GM23338 (cell line): ENCODE results near the gene DENND1B. TPM values are rescaled to one million over a fixed set of nuclear protein-coding genes. Genes with fewer than 3 reads are reported as not detected.

Experiments
- ATAC-seq: fragments of 200-7000 bp; cut with Tn5 transposase; 3 replicates; pipeline ENCODE4 v1.9.1; 2020
- DNase-seq: peaks from one replicate; pipeline ENCODE4 v3.0.0-alpha.2; 2015; ENCODE audit warnings: low spot score
- H2AFZ ChIP-seq: fragments of 200-600 bp; sonication (generic); 2 replicates; pipeline ENCODE4 v1.8.0; 2016; ENCODE audit warnings: antibody characterized with exemption, mild to moderate bottlenecking, moderate library complexity
- H3F3A ChIP-seq: fragments of 200-600 bp; sonication (generic); replicated peaks from 2 replicates; pipeline ENCODE4 v1.8.0; 2017; ENCODE audit warnings: antibody characterized with exemption, mixed run types, low read depth
- H3K27ac ChIP-seq: fragments of 200-600 bp; sonication (generic); 2 replicates; pipeline ENCODE4 v1.6.1; 2016; ENCODE audit warnings: low read depth
- H3K27me3 ChIP-seq: fragments of 200-600 bp; sonication (generic); 2 replicates; pipeline ENCODE4 v1.8.0; 2016; ENCODE audit warnings: mild to moderate bottlenecking, mixed run types, moderate library complexity; ENCODE audit not compliant: insufficient read depth
- H3K36me3 ChIP-seq: fragments of 200-600 bp; sonication (generic); 2 replicates; pipeline ENCODE4 v1.8.0; 2016; ENCODE audit warnings: mild to moderate bottlenecking; ENCODE audit not compliant: insufficient read depth
- H3K4me1 ChIP-seq: fragments of 200-600 bp; sonication (generic); 2 replicates; pipeline ENCODE4 v1.8.0; 2016; ENCODE audit warnings: mild to moderate bottlenecking, moderate library complexity; ENCODE audit not compliant: insufficient read depth
- H3K4me2 ChIP-seq: fragments of 200-600 bp; sonication (generic); 2 replicates; pipeline ENCODE4 v1.7.1; 2017; ENCODE audit warnings: mixed run types
- H3K4me3 ChIP-seq: fragments of 200-600 bp; sonication (generic); 2 replicates; pipeline ENCODE4 v1.6.1; 2016; ENCODE audit warnings: mixed run types
- H3K79me2 ChIP-seq: fragments of 200-600 bp; sonication (generic); replicated peaks from 2 replicates; pipeline ENCODE4 v1.8.0; 2017; ENCODE audit warnings: mild to moderate bottlenecking; ENCODE audit not compliant: insufficient read depth
- H3K9me2 ChIP-seq: fragments of 200-600 bp; sonication (generic); 2 replicates; pipeline ENCODE4 v1.8.0; 2017; ENCODE audit not compliant: insufficient read depth
- H4K20me1 ChIP-seq: fragments of 200-600 bp; sonication (generic); replicated peaks from 2 replicates; pipeline ENCODE4 v1.8.0; 2017; ENCODE audit warnings: mild to moderate bottlenecking; ENCODE audit not compliant: insufficient read depth
- H3K27ac Mint-ChIP-seq: 2 replicates; pipeline ENCODE4 v1.8.0; 2020; ENCODE audit warnings: inconsistent platforms, mild to moderate bottlenecking, moderate library complexity, mixed read lengths
- H3K27me3 Mint-ChIP-seq: 3 replicates; pipeline ENCODE4 v1.8.0; 2022; ENCODE audit warnings: low read depth, mild to moderate bottlenecking, moderate library complexity, mixed read lengths, inconsistent platforms; ENCODE audit not compliant: insufficient read depth, poor library complexity
- H3K36me3 Mint-ChIP-seq: 3 replicates; pipeline ENCODE4 v1.8.0; 2021; ENCODE audit warnings: low read depth, mild to moderate bottlenecking, inconsistent platforms, moderate library complexity, mixed read lengths
- H3K4me1 Mint-ChIP-seq: 3 replicates; pipeline ENCODE4 v1.8.0; 2020; ENCODE audit warnings: mild to moderate bottlenecking, inconsistent platforms, mixed read lengths
- H3K4me3 Mint-ChIP-seq: 3 replicates; pipeline ENCODE4 v1.8.0; 2021; ENCODE audit warnings: moderate library complexity, mild to moderate bottlenecking, inconsistent platforms, mixed read lengths
- H3K9me3 Mint-ChIP-seq: 3 replicates; pipeline ENCODE4 v1.8.0; 2020; ENCODE audit warnings: moderate library complexity, mild to moderate bottlenecking, inconsistent platforms, mixed read lengths
- CREB1 ChIP-seq: fragments of 250-450 bp; sonication (Bioruptor Pico); IDR thresholded peaks from 2 replicates; pipeline ENCODE4 v1.5.0; 2020; ENCODE audit warnings: low read depth, mild to moderate bottlenecking, moderate library complexity
- EZH2 ChIP-seq: fragments of 200-600 bp; sonication (generic); IDR thresholded peaks from one replicate; pipeline ENCODE4 v1.8.0; 2017; ENCODE audit warnings: antibody characterized with exemption, mild to moderate bottlenecking, low read depth; ENCODE audit not compliant: unreplicated experiment
- EZH2phosphoT487 ChIP-seq: fragments of 200-600 bp; sonication (generic); IDR thresholded peaks from one replicate; pipeline ENCODE4 v1.8.1; 2018; ENCODE audit warnings: antibody characterized with exemption; ENCODE audit not compliant: unreplicated experiment
- JUNB ChIP-seq: IDR thresholded peaks from one replicate; pipeline ENCODE4 v1.6.1; 2016; ENCODE audit warnings: antibody characterized with exemption; ENCODE audit not compliant: unreplicated experiment
- NANOG ChIP-seq: IDR thresholded peaks from 2 replicates; pipeline ENCODE4 v1.6.1; 2016; ENCODE audit warnings: antibody characterized with exemption, borderline replicate concordance
- POLR2AphosphoS5 ChIP-seq: IDR thresholded peaks from 2 replicates; pipeline ENCODE4 v1.6.1; 2016; ENCODE audit warnings: antibody characterized with exemption, low read depth
- STAT1 ChIP-seq: IDR thresholded peaks from one replicate; pipeline ENCODE4 v1.6.1; 2016; ENCODE audit warnings: antibody characterized with exemption; ENCODE audit not compliant: unreplicated experiment
- ZNF114 ChIP-seq: fragments of 250-450 bp; sonication (Bioruptor Pico); IDR thresholded peaks from 2 replicates; pipeline ENCODE4 v1.5.0; 2020; ENCODE audit warnings: mild to moderate bottlenecking, moderate library complexity
- ZNF331 ChIP-seq: fragments of 250-450 bp; sonication (Bioruptor Pico); IDR thresholded peaks from 2 replicates; pipeline ENCODE4 v1.5.0; 2020; ENCODE audit warnings: low read depth, mild to moderate bottlenecking, moderate library complexity
- polyA plus RNA-seq: library from polyadenylated mRNA; unstranded; fragments of >200 nt; fragmentation: Nextera tagmentation; extraction: Ambion mirVana; gene quantifications from 2 replicates; pipeline ENCODE4 v1.2.1, GENCODE V29; 2016
- total RNA-seq: library from RNA; depleted of rRNA; stranded (reverse); fragments of >200 nt; shearing (Covaris generic); gene quantifications from 2 replicates; pipeline ENCODE4 v1.2.3, GENCODE V29; 2014
- TF ChIP-seq, protein P1 (sequence below), 2 experiments: fragments of 200-600 bp in 1 of 2; sonication (generic) in 1 of 2; conservative IDR thresholded peaks; 2 replicates each; pipeline versions ENCODE4 v1.5.1 to v1.6.1; 2016 to 2017; ENCODE audit warnings: antibody characterized with exemption in 2 of 2, low read depth in 2 of 2, mild to moderate bottlenecking in 2 of 2, moderate library complexity in 1 of 2
- TF ChIP-seq, protein P2 (sequence below): IDR thresholded peaks from 2 replicates; pipeline ENCODE4 v1.6.1; 2016; ENCODE audit warnings: antibody characterized with exemption
- TF ChIP-seq, protein P3 (sequence below): fragments of 250-450 bp; sonication (Bioruptor Pico); IDR thresholded peaks from 2 replicates; pipeline ENCODE4 v1.5.0; 2020; ENCODE audit warnings: mild to moderate bottlenecking, moderate library complexity

Gene DENND1B
- total and polyA plus RNA-seq, 2 experiments from 2014 or later, result 4.3 to 5.2 TPM

DNA sequence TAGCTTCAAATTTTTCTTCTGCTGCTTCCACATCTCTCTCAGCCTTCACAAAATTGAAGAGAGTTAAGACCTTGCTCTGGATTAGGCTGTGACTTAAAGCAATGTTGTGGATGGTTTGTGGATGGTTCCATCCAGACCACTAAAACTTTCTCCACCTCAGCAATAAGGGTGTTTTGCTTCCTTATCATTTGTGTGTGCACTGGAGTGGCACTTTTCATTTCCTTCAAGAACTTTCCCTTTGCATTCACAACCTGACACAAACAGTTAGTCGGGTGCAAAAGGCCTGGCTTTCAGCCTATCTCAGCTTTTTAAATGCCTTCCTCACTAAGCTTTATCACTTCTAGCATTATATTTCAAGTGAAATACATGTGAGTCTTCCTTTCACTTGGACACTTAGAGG is 30.3 kb downstream of the DENND1B start (continued):
- TF ChIP-seq JUNB (no peak), STAT1 (no peak), EZH2 (no peak)
- TF ChIP-seq, protein P1, sequence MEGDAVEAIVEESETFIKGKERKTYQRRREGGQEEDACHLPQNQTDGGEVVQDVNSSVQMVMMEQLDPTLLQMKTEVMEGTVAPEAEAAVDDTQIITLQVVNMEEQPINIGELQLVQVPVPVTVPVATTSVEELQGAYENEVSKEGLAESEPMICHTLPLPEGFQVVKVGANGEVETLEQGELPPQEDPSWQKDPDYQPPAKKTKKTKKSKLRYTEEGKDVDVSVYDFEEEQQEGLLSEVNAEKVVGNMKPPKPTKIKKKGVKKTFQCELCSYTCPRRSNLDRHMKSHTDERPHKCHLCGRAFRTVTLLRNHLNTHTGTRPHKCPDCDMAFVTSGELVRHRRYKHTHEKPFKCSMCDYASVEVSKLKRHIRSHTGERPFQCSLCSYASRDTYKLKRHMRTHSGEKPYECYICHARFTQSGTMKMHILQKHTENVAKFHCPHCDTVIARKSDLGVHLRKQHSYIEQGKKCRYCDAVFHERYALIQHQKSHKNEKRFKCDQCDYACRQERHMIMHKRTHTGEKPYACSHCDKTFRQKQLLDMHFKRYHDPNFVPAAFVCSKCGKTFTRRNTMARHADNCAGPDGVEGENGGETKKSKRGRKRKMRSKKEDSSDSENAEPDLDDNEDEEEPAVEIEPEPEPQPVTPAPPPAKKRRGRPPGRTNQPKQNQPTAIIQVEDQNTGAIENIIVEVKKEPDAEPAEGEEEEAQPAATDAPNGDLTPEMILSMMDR (conservative IDR thresholded peaks at IDR 0.05; ENCODE audit: low read depth in 2 of 2), result no peak
- TF ChIP-seq, protein P2, sequence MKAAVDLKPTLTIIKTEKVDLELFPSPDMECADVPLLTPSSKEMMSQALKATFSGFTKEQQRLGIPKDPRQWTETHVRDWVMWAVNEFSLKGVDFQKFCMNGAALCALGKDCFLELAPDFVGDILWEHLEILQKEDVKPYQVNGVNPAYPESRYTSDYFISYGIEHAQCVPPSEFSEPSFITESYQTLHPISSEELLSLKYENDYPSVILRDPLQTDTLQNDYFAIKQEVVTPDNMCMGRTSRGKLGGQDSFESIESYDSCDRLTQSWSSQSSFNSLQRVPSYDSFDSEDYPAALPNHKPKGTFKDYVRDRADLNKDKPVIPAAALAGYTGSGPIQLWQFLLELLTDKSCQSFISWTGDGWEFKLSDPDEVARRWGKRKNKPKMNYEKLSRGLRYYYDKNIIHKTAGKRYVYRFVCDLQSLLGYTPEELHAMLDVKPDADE, result no peak

DNA sequence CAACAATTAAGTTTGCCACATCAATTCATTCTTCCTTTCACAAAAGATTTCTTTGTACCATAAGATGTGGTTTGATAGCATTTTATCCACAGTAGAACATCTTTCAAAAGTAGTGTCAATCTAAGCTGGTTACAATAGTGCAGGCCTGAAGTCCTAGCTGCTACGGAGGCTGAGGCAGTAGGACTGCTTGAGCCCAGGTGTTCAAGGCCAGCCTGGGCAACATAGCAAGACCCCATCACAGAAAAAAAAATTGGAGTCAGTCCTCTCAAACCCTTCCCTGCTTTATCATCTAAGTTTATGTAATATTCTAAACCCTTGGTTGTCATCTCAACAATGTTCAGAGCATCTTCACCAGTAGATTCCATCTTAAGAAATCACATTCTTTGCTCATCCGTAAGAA is 31.7 kb downstream of the DENND1B start:
- no peaks in the 10 kb centered on the region for H3K79me2 ChIP-seq
- peaks cover 3% of the 10 kb centered on the region; the same call in 2 of the 3 replicates for H3K9me3 Mint-ChIP-seq
- ATAC-seq, result no peak
- no peak overlapping the region for H3K27ac ChIP-seq
- no peaks in the 10 kb centered on the region for H3K27me3 Mint-ChIP-seq
- H4K20me1 ChIP-seq, result no peaks in the 10 kb centered on the region
- no peaks in the 10 kb centered on the region for H3F3A ChIP-seq
- H3K4me1 ChIP-seq, result no peaks in the 10 kb centered on the region
- H3K4me2 ChIP-seq, result no peak overlapping the region
- no peaks in the 10 kb centered on the region for H3K36me3 Mint-ChIP-seq
- H3K27me3 ChIP-seq, result no peaks in the 10 kb centered on the region
- no peak for TF ChIP-seq EZH2
- TF ChIP-seq, protein P2, result no peak
- TF ChIP-seq, protein P3, sequence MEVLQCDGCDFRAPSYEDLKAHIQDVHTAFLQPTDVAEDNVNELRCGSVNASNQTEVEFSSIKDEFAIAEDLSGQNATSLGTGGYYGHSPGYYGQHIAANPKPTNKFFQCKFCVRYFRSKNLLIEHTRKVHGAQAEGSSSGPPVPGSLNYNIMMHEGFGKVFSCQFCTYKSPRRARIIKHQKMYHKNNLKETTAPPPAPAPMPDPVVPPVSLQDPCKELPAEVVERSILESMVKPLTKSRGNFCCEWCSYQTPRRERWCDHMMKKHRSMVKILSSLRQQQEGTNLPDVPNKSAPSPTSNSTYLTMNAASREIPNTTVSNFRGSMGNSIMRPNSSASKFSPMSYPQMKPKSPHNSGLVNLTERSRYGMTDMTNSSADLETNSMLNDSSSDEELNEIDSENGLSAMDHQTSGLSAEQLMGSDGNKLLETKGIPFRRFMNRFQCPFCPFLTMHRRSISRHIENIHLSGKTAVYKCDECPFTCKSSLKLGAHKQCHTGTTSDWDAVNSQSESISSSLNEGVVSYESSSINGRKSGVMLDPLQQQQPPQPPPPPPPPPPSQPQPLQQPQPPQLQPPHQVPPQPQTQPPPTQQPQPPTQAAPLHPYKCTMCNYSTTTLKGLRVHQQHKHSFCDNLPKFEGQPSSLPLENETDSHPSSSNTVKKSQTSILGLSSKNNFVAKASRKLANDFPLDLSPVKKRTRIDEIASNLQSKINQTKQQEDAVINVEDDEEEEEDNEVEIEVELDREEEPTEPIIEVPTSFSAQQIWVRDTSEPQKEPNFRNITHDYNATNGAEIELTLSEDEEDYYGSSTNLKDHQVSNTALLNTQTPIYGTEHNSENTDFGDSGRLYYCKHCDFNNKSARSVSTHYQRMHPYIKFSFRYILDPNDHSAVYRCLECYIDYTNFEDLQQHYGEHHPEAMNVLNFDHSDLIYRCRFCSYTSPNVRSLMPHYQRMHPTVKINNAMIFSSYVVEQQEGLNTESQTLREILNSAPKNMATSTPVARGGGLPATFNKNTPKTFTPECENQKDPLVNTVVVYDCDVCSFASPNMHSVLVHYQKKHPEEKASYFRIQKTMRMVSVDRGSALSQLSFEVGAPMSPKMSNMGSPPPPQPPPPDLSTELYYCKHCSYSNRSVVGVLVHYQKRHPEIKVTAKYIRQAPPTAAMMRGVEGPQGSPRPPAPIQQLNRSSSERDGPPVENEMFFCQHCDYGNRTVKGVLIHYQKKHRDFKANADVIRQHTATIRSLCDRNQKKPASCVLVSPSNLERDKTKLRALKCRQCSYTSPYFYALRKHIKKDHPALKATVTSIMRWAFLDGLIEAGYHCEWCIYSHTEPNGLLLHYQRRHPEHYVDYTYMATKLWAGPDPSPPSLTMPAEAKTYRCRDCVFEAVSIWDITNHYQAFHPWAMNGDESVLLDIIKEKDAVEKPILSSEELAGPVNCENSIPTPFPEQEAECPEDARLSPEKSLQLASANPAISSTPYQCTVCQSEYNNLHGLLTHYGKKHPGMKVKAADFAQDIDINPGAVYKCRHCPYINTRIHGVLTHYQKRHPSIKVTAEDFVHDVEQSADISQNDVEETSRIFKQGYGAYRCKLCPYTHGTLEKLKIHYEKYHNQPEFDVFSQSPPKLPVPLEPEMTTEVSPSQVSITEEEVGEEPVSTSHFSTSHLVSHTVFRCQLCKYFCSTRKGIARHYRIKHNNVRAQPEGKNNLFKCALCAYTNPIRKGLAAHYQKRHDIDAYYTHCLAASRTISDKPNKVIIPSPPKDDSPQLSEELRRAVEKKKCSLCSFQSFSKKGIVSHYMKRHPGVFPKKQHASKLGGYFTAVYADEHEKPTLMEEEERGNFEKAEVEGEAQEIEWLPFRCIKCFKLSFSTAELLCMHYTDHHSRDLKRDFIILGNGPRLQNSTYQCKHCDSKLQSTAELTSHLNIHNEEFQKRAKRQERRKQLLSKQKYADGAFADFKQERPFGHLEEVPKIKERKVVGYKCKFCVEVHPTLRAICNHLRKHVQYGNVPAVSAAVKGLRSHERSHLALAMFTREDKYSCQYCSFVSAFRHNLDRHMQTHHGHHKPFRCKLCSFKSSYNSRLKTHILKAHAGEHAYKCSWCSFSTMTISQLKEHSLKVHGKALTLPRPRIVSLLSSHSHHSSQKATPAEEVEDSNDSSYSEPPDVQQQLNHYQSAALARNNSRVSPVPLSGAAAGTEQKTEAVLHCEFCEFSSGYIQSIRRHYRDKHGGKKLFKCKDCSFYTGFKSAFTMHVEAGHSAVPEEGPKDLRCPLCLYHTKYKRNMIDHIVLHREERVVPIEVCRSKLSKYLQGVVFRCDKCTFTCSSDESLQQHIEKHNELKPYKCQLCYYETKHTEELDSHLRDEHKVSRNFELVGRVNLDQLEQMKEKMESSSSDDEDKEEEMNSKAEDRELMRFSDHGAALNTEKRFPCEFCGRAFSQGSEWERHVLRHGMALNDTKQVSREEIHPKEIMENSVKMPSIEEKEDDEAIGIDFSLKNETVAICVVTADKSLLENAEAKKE (CRISPR knock-in tag), result no peak
- no peak for TF ChIP-seq ZNF331 (CRISPR knock-in tag)
- TF ChIP-seq EZH2phosphoT487, result no peak
- TF ChIP-seq ZNF114 (CRISPR knock-in tag), result no peak
- no peak for TF ChIP-seq POLR2AphosphoS5
- TF ChIP-seq STAT1, result no peak
- TF ChIP-seq JUNB, result no peak
- no peak for TF ChIP-seq NANOG
- TF ChIP-seq, protein P1 (conservative IDR thresholded peaks at IDR 0.05; ENCODE audit: low read depth in 2 of 2), result no peak
- TF ChIP-seq CREB1 (CRISPR knock-in tag), result no peak
- H3K36me3 ChIP-seq, result no peaks in the 10 kb centered on the region
- no peak overlapping the region for H3K4me3 ChIP-seq
- H2AFZ ChIP-seq, result no peak overlapping the region
- no peak overlapping the region for H3K4me3 Mint-ChIP-seq
- DNase-seq, result no peak
- peaks cover 5% of the 10 kb centered on the region; the same call in 2 of the 3 replicates for H3K4me1 Mint-ChIP-seq
- H3K27ac Mint-ChIP-seq, result no peak overlapping the region
- no peaks in the 10 kb centered on the region for H3K9me2 ChIP-seq
